Mucosa of descending colon (tissue), 3 donors: ENCODE data around the gene WASL. TPM values are rescaled to one million over a fixed set of nuclear protein-coding genes. Genes with fewer than 3 reads are reported as not detected.
A peak's percentile ranks its signal among the peaks of the same experiment; 100 is the strongest.

Source experiments
- ATAC-seq: fragments of 200-7000 bp; cut with Tn5 transposase; one replicate; pipeline ENCODE4 v1.9.1; 2020; ENCODE audit warnings: mild to moderate bottlenecking, moderate library complexity
- DNase-seq, 3 donors: peaks; one replicate each; pipeline ENCODE4 v3.0.0-alpha.2; 2020
- H3K36me3 ChIP-seq: fragments of 200-600 bp; one replicate; pipeline ENCODE4 v1.8.0; 2021; ENCODE audit warnings: low read depth, mild to moderate bottlenecking
- H3K4me1 ChIP-seq: fragments of 200-600 bp; one replicate; pipeline ENCODE4 v1.8.0; 2021; ENCODE audit warnings: low read depth, mild to moderate bottlenecking
- H3K4me3 ChIP-seq: fragments of 200-600 bp; one replicate; pipeline ENCODE4 v1.8.0; 2021; ENCODE audit warnings: mild to moderate bottlenecking
- H3K9me3 ChIP-seq: fragments of 200-600 bp; one replicate; pipeline ENCODE4 v1.8.0; 2021; ENCODE audit warnings: mild to moderate bottlenecking
- CTCF ChIP-seq: fragments of 200-600 bp; IDR thresholded peaks from one replicate; pipeline ENCODE4 v1.8.0; 2022; ENCODE audit warnings: antibody characterized with exemption, mild to moderate bottlenecking
- intact Hi-C, 2 donors: fragments of 100-400 bp; cut with DNase I in 1 of 2; cut with micrococcal nuclease in 1 of 2; formaldehyde crosslinking; loops; one replicate each; pipeline versions ENCODE4 v1.11.0 to v1.11.1; 2022; cut with DNase I, micrococcal nuclease
- total RNA-seq, 3 donors: library from RNA; stranded (reverse); fragmentation: NEBNext Ultra II Directional in 2 of 3; extraction: Animal tissue kit (Norgen Biotek cat#: 25700) in 2 of 3; gene quantifications; one replicate each; pipeline versions ENCODE4 v1.2.1 to v1.2.4, GENCODE V29; 2021 to 2023
- donor health status: DM: no; HTN: no; CAD: no; lungs with moderate emphysema.
- donor health status: DM: no; HTN: no; CAD: no.
- donor health status: DM: no; HTN: yes; CAD: no.

Gene WASL
- total RNA-seq, 3 donors from 2014 or later = 72.4 to 117 (median 90.1) TPM

- DNase-seq (no peak), ATAC-seq (no peak)
- peaks cover 9% of the 10 kb centered on the region for H3K4me1 ChIP-seq
- no peak overlapping the region for H3K4me3 ChIP-seq
- TF ChIP-seq CTCF = no peak
- intact Hi-C loops = loop anchor here in 1 of 2 donors (10.0 kb wide), 1 partner anchor 88 kb away; no protein-coding TSS in a partner anchor
- H3K36me3 ChIP-seq = no peaks in the 10 kb centered on the region
- no peaks in the 10 kb centered on the region for H3K9me3 ChIP-seq
These were observed 43.7 kb upstream of the WASL start for GRCh38 chr7:123792547-123792946.

GRCh38 chr7:123791001-123791400 is 42.2 kb upstream of the WASL start:
- intact Hi-C loops = loop anchor here in 1 of 2 donors (10.0 kb wide), 1 partner anchor 86 kb away; no protein-coding TSS in a partner anchor
- DNase-seq (no peak), ATAC-seq (no peak)
- H3K36me3 ChIP-seq = no peaks in the 10 kb centered on the region
- H3K9me3 ChIP-seq = no peaks in the 10 kb centered on the region
- TF ChIP-seq CTCF = no peak
- no peak overlapping the region for H3K4me3 ChIP-seq
- peaks cover 3% of the 10 kb centered on the region for H3K4me1 ChIP-seq

GRCh38 chr7:123789817-123790216 is 41.0 kb upstream of the WASL start:
- no peak for TF ChIP-seq CTCF
- peaks cover 2% of the 10 kb centered on the region for H3K4me1 ChIP-seq
- H3K9me3 ChIP-seq = no peaks in the 10 kb centered on the region
- H3K4me3 ChIP-seq = no peak overlapping the region
- DNase-seq (no peak), ATAC-seq (no peak)
- no peaks in the 10 kb centered on the region for H3K36me3 ChIP-seq
- intact Hi-C loops = loop anchor here in 1 of 2 donors (10.0 kb wide), 1 partner anchor 85 kb away; no protein-coding TSS in a partner anchor

GRCh38 chr7:123789206-123789784 is 40.5 kb upstream of the WASL start:
- H3K4me3 ChIP-seq = no peak overlapping the region
- peak; percentile 75 for ATAC-seq
- intact Hi-C loops = no loop called here
- H3K9me3 ChIP-seq = no peaks in the 10 kb centered on the region
- H3K36me3 ChIP-seq = no peaks in the 10 kb centered on the region
- no peaks in the 10 kb centered on the region for H3K4me1 ChIP-seq
- TF ChIP-seq CTCF = no peak
- no peak for DNase-seq

- no peak overlapping the region for H3K4me3 ChIP-seq
- DNase-seq (no peak), ATAC-seq (peak; percentile 68)
- intact Hi-C loops = no loop called here
- no peaks in the 10 kb centered on the region for H3K4me1 ChIP-seq
- H3K36me3 ChIP-seq = no peaks in the 10 kb centered on the region
- no peaks in the 10 kb centered on the region for H3K9me3 ChIP-seq
- no peak for TF ChIP-seq CTCF
These were observed 39.8 kb upstream of the WASL start for GRCh38 chr7:123788584-123788983.
